Stimulated activated CD4-positive, alpha-beta T cell treated with anti-CD3 and anti-CD28 coated beads, Interleukin-15, amount 100 ng/mL, for 24 hours (primary cell): ENCODE measurements around the gene HIPK4.
A peak's percentile ranks its signal among the peaks of the same experiment; 100 is the strongest.
"Not testable (repeated sequence)": the region's sequence is repeated elsewhere in the genome, so short reads cannot be mapped to it uniquely, and the experiment has no call there.

Experiments
- DNase-seq: peaks from one replicate; pipeline ENCODE4 v3.0.0-alpha.2; 2020

The HIPK4 gene, protein sequence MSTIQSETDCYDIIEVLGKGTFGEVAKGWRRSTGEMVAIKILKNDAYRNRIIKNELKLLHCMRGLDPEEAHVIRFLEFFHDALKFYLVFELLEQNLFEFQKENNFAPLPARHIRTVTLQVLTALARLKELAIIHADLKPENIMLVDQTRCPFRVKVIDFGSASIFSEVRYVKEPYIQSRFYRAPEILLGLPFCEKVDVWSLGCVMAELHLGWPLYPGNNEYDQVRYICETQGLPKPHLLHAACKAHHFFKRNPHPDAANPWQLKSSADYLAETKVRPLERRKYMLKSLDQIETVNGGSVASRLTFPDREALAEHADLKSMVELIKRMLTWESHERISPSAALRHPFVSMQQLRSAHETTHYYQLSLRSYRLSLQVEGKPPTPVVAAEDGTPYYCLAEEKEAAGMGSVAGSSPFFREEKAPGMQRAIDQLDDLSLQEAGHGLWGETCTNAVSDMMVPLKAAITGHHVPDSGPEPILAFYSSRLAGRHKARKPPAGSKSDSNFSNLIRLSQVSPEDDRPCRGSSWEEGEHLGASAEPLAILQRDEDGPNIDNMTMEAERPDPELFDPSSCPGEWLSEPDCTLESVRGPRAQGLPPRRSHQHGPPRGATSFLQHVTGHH

DNA sequence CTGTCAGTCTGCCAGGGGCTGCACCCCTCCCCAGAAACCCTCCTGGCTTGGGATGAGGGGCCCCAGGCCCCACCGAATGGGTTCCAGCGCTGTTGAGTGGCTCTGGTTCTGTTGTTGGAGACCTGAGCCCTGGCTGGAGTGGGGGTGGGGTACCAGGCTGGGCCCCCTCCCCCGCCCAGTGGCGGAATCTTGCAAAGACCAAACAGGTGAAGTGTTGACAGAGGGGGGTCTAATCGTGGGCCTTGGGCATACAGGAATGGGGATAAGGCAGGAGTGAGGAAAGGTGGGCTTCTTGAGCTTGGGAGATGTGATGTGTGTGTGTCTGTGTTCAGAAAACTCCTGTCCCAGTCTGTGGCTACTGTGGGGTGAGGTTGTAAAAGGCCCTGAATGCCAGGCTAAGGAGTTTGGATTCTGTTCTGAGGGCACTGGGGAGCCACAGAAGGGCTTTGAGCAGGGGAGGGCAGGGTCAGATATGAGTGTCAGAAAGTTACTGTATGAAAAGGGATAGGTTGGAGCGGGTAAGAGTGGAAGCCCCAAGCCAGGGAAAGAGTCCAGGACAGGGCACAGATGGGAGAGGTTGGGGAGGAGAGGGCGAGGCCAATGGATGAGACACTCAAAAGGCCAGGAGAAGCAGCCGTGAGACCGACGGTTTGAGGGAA, at the start of gene HIPK4:
HIPK4 (minus strand) TSS at position 98 of the 659 bp plus-strand sequence. CDS start 279 bp downstream, outside the sequence.
- DNase-seq: no peak

DNA sequence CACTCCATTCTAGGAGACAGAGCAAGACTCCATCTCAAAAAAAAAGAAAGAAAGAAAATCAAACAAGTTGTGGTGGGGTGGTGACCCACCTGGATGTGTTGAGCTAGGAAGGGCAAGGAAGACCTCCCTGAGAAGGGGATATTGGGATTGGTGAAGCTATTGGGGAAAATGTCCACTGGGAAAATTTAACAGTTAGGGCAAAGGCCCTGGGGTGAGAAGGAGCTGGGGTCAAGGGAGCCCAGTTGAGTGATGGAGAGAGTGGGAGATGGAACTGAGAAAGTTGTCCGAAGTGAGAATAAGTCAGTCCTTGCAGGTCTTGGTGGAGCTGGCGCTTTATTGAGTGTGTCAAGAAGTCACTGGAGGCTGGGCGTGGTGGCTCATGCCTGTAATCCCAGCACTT, 48.3 kb upstream of the HIPK4 start:
- DNase-seq: no peak

DNA sequence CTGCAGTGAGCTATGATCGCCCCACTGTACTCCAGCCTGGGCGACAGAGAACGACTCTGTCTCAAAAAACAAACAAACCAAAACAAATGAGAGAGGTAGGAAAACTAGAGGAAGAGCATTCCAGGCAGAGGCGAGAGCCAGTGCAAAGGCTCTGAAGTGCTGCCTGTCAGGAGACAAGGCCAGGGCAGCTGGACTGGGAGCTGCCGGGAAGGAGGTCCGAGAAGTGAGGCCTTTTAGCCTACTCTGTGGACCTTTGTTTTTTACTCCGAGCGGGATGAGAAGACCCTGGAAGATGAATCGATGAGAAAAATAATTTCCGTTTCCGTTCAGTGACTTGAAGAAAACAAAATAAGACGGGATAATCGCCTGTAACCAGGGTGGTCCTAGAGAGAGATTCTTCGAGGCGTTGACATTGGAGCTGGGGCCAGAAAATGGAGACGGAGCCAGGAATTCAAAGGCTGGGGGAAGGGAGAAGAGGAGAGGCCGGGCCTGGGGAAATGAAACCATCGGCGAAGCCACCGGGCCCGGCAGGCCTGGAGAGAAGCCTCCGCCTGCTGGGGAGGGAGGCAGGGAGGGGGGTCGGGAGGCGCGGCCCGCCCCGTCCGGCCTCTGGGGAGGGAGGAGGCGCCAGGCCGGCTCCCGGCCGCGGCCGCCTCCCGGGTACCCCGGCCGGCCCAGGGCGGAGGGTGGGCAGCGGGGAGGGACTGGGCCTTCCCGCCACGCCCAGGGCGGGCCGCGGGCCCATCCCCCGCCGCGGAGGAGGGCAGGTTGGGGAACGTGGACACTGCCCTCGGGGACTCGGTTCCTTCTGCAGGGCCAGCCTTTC, 43.6 kb upstream of the HIPK4 start:
- peak; percentile 70 for DNase-seq

DNA sequence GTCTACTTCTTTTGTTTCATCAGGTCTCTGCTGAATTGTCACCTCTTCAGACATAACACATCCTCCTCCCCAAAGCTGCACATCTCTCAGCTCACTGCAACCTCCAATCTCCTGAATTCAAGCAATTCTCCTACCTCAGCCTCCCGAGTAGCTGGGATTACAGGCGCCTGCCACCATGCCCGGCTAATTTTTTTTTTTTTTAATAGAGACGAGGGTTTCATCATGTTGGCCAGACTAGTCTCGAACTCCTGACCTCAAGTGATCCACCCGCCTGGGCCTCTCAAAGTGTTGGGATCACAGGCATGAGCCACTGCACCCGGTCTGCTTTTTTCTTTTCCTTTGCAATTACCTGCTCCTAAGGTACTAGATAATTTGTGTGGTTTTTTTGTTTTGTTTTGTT, 42.8 kb upstream of the HIPK4 start:
- not testable (repeated sequence) for DNase-seq

DNA sequence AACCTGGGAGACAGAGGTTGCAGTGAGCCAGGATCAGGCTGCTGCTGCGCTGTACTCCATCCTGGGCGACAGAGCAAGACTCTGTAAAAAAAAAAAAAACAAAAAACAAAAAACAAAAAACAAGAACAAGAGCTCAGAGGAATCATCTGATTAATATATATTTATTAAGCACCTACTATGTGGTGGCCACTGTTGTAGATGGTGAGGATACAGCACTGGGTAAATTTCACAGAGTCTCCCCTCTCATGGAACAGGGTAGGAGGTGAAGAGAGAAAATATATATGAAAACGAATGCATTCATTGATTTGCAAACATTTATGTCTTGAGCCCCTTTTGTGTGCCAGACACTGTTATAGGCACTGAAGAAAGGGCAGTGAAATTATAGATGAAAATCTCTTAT, 41.7 kb upstream of the HIPK4 start:
- DNase-seq: no peak

DNA sequence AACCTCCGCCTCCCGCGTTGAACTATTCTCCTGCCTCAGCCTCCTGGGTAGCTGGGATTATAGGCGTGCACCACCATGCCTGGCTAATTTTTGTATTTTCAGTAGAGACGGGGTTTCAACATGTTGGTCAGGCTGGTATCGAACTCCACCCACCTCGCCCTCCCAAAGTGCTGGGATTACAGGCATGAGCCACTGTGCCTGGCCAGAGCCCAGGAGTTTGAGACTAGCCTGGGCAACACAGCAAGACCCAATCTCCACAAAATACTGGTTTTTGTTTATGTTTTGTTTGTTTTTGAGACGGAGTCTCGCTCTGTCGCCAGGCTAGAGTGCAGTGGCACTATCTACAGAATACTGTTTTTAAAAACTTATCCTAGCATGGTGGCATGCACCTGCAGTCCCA, 40.3 kb upstream of the HIPK4 start:
- not testable (repeated sequence) for DNase-seq

DNA sequence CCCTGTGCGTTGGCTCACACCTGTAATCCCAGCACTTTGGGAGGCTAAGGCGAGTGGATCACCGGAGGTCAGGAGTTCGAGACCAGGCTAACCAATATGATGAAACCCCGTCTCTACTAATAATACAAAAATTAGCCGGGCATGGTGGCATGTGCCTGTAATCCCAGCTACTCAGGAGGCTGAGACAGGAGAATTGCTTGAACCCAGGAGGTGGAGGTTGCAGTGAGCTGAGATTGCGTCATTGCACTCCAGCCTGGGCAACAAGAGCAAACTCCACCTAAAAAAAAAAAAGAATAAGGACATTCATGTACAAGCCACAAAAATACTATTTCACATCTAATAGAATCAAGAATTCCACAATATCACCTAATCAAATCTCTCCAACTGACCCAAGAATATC, 38.2 kb upstream of the HIPK4 start:
- DNase-seq: not testable (repeated sequence)

DNA sequence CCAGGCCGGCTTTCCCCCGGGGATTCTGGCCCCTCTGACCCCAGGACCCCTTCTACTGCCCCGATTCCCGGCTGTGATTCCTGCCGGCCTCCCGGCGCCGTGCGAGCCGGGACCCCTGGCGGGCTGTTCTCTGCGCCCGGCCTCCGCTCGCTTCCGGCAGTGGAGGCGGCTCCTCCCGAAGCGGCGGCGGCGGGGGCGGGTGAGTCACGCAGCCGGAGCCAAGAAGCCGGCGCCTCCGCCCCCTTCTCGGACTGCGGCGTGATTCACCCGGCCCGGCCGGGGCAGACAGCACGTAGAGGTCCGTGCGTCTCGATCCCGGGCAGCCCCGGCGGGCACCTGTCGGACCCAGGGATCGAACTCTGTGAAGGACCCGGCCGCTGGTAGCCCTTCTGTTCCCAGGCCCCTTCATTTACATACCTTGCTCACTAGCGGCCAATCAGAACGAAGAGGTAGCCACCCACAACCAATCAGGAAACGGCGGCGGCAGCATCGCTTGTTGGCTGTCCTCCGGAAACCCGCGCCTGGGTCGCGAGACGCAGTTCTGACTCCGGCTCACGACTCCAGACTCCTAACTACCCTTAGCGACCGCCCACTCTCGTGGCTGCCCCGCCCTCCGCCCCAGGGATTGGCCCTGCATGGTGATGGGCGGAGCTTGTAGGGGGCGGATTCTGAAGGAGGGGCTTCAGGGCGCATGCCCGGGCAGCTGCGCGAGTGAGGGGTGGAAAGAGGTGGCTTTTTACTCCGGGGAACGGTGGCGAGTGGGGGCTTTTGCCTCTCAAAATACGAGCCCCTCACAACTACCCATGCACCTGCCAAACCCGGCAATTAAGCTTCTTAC, 35.7 kb upstream of the HIPK4 start, which contains the start of gene SERTAD1:
SERTAD1 (minus strand) TSS at position 543 of the 838 bp plus-strand sequence. CDS start 2,446 bp downstream, outside the sequence.
- peak; percentile 100 for DNase-seq

DNA sequence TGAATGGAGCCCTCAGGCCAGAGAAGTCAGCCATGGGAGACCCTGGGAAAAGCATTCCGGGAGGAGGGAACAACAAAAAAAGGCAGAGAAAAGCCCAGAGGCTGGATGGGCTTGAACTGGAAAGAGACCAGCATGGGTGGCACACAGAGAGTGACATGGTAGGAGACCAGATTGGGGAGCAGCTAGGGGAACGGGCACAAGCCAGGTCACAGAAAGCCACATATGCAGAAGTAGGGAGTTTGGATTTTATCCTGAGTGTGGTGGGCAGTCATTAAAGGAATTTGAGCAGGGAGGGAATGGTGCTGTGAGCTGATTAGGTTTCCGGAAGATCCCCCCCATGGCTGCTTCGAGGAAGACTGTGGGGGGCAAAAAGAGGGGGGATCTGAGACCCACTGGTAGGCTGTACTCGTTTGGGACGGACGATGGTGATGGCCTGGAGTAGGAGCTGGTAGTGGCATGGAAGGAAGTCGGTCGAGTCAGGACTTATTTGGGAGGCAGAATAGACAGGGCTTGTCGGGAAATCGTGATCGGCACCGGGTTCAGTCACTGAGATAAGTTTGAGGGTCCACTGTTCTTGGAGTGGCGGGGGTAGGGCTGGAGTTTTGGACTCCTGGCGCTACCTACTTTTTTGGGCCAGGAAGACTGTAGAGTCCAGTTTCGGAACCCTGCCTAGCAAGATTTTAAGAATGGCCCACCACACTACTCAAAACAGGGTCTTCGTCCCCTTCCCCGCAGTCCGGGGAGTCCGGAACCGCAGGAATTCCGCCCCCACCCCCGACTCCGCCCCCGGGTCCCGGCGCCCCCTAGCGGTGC, 34.9 kb upstream of the HIPK4 start:
- DNase-seq: peak; percentile 32

DNA sequence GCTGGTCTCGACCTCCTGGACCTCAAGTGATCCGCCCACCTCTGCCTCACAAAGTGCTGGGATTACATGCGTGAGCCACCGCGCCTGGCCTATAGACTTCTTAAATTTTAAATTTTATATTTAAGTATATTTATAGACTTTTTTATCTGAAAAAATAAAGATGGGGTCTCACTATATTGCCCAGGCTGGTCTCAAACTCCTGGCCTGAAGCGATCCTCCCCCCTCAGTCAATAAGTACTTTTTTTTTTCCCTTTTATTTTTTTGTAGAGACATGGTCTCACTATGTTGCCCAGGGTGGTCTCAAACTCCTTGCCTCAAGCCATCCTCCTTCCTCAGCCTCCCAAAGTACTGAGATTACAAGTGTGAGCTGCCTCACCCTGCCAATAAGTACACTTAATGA, 34.0 kb upstream of the HIPK4 start:
- DNase-seq: no peak

DNA sequence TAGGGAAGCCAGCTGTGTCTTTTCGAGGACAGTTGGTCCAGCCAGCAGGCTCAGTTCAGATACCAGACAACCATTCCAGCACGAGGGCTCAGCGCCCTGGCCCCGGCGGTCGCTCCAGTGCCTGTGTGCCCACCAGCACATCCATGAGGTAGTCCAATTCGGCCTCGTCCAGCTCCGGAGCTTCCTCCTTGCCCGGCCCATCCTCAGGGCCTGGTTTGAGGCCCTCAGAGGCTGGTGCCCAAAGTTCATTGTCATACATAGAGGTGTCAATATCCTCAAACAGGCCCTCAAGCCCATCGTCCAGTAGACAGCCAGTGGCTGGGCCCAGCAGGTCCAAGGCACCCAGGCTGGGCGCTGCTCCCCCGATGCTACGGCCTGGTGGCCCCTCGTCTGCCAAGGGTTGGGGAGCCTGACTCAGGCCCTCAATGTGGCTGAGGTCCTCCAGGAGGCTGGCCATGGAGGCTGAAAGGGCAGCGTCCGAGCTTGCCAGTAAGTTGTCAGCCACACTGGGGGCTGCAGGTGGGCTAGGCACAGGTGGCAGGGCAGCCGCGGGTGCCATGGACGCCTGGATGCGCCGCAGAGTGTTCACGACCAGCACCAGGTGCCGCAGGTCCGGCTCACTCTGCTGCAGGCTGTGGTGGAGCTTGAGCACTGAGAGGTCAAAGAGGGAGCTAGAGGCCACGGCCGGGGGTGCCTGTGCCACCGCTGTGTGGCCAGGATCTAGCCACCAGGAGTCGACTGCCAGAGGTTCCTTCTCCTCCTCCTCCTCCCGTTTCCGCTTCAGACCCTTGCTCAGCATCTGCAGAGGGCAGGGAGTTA, 33.0 kb upstream of the HIPK4 start:
- no peak for DNase-seq

DNA sequence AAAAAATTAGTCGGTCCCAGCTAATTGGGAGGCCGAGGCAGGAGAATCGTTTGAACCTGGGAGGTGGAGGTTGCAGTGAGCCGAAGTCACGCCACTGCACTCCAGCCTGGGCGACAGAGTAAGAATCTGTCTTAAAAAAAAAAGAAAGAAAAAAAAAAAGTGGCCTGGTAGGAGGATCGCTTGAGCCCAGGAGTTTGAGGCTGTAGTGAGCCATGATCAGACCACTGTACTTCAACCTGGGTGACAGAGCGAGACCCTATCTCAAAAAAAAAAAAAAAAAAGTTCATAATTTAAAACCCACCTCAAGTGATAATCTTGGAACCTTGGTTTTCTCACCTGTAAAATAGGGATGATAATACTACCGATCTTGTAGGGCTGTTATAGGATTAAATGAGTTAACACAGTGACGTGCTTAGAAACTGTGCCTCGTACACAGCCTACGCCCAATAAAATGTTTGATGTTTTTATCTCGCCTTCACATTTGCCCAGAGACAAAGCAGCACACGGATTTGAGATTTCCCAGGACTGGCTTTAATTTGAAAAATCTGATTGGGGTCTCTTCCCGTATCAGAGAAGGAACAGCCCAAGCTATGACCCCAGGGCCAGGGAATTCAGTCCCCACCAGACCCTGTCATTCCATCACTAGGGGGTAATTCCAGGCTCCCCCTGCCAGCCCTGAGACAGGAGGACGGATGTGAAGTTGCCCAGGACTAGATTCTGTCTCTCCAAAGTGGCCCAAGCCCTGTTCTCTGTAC, 32.2 kb upstream of the HIPK4 start:
- DNase-seq: no peak

DNA sequence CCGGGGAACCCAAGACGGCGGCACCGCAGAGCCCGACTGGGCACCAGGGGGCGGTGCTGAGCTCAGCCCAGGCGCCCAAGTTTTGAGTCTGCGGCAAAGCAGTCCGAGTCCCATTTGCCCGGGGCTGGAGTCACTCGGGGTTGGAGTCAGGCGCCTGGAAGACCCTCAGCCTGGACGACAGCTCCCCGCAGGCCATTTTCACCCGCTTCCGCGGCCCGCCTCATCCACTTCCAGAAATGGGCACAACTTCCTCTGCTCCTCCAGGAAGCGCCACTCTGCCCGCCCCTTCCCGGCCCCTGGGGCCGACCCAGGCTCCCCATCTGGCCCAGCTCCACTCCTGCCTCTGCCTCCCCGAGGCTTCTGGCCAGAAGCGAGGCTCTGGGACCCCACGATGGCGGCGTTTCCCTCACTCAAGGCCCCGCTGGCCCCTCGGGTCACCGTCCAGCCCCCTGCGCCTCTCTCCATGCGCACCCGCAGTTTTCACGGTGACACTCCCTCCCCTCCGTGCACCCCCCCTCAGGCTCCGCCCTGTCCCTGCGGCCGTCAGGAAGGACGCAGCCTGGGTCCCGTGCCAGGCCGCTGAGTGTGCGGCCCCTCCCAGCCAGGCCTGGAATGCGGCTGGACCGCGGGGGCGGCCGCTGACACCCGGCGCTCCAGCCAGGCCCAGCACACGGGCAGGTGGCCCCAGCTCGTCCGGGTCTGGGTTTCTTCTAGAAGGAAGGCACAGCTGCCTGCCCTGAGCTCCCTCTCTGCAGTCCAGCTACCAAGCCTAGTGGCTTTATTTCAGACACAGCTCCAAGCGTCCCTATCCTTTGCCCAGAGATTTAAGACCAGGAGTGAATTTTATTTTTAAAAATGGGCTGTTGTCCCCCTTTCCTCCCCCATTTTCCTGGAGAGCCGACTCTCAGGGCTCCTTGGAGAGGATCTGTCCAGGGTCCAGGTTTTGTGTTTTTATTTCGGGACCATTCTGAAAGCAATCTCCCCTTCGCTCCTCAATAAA, 31.1 kb upstream of the HIPK4 start:
- peak; percentile 87 for DNase-seq

DNA sequence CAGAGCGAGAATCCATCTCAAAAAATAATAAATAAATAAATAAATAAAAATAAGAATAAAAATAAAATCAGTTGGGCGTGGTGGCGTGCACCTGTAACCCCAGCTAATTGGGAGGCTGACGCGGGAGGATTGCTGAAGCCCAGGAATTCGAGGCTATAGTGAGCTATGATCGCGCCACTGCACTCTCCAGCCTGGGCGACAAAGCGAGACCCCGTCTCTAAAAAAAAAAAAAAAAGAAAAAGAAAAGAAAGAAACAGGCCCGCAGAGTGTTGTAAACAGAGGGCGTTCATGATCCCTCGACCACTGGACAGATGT, 30.4 kb upstream of the HIPK4 start:
- no peak for DNase-seq

DNA sequence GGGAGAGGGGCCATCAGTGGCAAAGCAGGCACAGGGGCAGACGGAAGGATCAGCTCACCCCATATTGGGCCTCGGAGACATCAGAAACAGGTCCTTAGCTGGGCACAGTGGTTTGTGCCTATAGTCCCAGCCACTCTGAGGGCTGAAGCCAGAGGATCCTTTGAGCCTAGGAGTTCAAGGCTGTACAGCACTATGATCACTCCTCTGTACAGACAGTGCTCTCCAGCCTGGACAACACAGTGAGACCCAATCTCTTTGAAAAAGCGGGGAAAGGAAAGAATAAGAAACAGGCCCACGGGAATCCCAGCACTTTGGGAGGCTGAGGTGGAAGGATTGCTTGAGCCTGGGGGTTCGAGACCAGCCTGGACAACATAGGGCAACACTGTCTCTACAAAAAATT, 29.8 kb upstream of the HIPK4 start:
- DNase-seq: no peak

DNA sequence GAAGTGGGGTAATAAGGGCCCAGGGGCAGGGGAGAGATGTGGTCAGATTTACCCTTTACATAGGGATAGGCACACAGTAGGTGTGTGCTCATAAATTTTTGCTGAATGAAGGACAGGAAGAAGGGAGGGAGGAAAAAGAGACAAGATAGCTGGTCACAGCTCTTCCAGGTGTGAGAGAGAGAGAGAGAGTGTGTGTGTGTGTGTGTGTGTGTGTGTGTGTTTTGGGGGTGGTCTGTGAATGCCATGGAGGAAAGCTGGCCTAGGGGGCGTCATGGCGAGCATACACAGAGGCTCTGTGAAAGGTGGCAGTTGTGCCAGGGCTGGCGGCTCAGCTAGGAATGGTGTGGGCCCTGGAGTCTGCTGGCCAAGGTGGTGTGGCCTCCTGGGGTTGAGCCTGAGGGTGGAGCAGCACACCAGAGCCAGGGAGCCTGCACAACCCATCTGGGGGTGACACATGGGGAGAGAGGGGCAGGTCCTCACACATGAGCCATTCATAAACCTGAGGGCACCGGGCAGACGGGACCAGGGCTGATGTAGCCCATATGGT, 29.2 kb upstream of the HIPK4 start:
- no peak for DNase-seq

DNA sequence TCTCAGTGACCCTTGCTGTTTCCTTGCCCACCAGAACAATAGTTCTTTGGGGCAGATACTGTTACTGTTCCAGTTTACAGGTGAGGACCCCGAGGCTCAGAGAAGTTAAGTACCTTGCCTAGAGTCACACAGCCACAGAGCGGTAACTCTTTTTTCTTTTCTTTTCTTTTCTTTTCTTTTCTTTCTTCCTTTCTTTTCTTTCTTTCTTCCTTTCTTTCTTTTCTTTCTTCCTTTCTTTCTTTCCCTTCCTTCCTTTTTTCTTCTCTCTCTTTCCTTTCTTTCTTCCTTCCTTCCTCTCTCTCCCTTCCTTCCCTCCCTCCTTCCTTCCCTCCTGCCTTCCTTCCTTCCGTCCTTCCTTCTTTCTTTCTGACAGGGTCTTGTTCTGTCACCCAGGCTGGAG, 28.1 kb upstream of the HIPK4 start:
- no peak for DNase-seq

DNA sequence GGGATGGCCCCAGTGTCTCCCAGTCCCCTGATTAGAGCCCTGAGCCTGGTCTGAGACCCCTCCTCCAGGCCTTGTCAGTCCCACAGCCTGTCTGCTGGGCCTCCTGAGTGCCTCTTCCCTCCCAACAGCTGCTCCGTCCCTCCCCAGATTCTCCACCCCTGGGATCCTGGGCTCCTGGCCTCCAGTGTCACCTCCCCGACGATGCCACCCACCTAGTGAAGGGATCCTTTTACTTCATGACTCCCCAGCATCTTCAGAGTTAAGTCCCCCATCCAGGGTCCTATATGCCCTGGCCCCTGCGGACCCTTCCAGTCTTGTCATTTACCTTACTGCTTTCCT, 27.6 kb upstream of the HIPK4 start:
- no peak for DNase-seq
